ENCODE results near the gene PSMB7. TPM values are rescaled to one million over a fixed set of nuclear protein-coding genes. Genes with fewer than 3 reads are reported as not detected.

Gene PSMB7
- total RNA-seq, 4 donors from 2014 or later = 84.3 to 178 (median 135) TPM

DNA sequence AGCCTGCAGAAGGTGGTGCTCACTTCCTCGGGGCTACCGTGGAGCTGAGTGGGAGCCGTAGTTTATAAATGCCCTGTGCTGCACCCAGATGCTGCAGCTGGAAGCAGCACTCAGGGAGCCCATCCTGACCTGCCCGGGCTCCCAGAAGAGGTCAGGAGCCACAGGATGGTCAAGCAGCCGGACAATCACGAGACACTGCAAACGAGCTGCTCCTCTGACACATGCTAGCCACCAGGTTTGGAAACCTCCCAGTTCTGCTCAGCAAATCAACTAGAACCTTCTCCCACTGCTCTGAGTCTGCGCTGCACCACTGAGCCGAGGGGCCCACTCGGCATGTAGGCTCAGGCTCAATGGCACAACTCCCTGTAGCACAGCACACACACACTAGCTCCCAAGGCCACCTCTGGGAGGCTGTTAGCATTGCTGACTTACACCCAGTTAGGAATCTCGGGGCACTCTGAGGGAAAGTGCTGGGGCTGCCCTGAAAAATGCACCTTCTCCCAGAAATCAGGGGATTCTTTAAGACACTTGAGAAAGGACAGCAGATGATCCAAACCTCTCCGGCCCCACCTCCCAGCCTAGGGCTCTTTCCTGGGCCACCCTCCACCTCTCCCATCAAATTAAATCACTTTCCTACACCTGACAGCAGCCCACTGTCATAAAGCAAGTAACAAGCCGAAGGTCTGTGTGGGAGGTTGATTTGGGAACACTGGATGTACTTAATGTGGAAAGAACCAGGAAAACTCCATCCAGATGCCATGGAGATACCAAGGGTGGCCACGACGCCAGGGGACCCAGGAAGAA is 59.1 kb downstream of the PSMB7 start:
- Histone ChIP-seq H3K4me1 (peaks cover 23% of the 10 kb centered on the region in 2 donors), H3K27ac (no peak overlapping the region), H3K36me3 (peaks cover 20 to 21% of the 10 kb centered on the region in 2 donors), H3K9me3 (no peaks in the 10 kb centered on the region), H3K4me3 (replicated peaks in 1 of 3) (no peak overlapping the region), H3K27me3 (no peaks in the 10 kb centered on the region)
- 87 to 94% methylated on average over 9 to 15 of the region's 15 CpGs for WGBS, 2 donors
- intact Hi-C loops (cut with DNase I) = no loop called here
- no peak for DNase-seq
- TF ChIP-seq, protein P1, sequence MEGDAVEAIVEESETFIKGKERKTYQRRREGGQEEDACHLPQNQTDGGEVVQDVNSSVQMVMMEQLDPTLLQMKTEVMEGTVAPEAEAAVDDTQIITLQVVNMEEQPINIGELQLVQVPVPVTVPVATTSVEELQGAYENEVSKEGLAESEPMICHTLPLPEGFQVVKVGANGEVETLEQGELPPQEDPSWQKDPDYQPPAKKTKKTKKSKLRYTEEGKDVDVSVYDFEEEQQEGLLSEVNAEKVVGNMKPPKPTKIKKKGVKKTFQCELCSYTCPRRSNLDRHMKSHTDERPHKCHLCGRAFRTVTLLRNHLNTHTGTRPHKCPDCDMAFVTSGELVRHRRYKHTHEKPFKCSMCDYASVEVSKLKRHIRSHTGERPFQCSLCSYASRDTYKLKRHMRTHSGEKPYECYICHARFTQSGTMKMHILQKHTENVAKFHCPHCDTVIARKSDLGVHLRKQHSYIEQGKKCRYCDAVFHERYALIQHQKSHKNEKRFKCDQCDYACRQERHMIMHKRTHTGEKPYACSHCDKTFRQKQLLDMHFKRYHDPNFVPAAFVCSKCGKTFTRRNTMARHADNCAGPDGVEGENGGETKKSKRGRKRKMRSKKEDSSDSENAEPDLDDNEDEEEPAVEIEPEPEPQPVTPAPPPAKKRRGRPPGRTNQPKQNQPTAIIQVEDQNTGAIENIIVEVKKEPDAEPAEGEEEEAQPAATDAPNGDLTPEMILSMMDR (IDR thresholded peaks at IDR 0.05) = no peak
- TF ChIP-seq POLR2A (IDR thresholded peaks at IDR 0.05) = no peak

DNA sequence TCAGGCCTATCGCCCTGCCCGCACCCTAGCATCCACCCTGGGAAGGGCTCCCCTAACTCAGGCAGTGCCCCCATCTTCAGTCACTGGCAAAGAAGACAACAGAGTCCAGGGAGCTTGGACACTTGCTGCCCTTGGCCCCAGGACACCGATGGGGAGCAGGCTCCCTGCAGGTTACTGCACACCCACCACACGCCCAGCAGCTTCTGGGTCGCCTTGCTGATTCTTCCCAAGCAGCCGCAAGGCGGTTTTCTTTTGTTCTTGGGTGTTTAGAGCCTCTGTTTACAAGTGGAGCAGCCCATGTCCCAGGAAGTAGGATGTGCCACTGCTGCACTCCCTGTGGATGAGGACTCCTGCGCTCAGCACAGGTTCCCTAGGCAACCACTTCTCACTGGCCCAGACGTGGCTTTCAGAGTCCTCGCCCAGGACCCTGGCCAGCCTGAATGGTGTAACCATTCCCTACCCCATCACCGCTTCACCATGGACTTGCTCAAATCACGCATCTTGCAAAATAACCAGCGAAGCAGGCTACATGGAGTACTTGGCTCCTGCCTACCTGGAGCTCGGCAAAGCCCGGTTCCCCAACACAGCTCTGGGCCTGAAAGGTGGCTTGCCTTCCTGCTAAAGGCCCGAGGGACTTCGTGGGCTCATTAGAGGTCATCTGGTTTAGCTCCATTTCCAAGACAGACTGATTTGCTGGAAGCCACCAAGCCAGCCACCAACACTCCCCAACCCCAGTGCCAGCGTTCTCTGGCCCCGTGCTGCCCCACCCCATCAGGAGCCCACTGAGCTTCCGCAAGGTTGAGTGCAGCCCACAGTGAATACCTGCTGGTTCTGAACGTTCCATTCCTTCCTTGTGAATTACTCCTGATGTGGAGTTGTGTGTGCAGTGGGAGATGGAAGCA is 60.0 kb downstream of the PSMB7 start:
- TF ChIP-seq, protein P1 (IDR thresholded peaks at IDR 0.05) = no peak
- TF ChIP-seq POLR2A (IDR thresholded peaks at IDR 0.05) = no peak
- WGBS, 2 donors = 94 to 99% methylated on average over 16 to 18 of the region's 21 CpGs
- no peak overlapping the region for H3K4me3 ChIP-seq (replicated peaks in 1 of 3)
- no peaks in the 10 kb centered on the region for H3K9me3 ChIP-seq
- no peak for DNase-seq
- peaks cover 25 to 28% of the 10 kb centered on the region in 2 donors for H3K36me3 ChIP-seq
- no peak overlapping the region for H3K27ac ChIP-seq
- H3K27me3 ChIP-seq = no peaks in the 10 kb centered on the region
- intact Hi-C loops (cut with DNase I) = no loop called here
- peaks cover 23% of the 10 kb centered on the region in 2 donors for H3K4me1 ChIP-seq

- peaks cover 23% of the 10 kb centered on the region in 2 donors for H3K4me1 ChIP-seq
- intact Hi-C loops (cut with DNase I) = no loop called here
- DNase-seq = no peak
- no peaks in the 10 kb centered on the region for H3K27me3 ChIP-seq
- TF ChIP-seq POLR2A (IDR thresholded peaks at IDR 0.05) = no peak
- TF ChIP-seq, protein P1 (IDR thresholded peaks at IDR 0.05) = no peak
- peak overlapping the region in 1 of 3 donors; percentile 55 for H3K27ac ChIP-seq
- no peak overlapping the region for H3K4me3 ChIP-seq (replicated peaks in 1 of 3)
- H3K36me3 ChIP-seq = peaks cover 25 to 28% of the 10 kb centered on the region in 2 donors
- no peaks in the 10 kb centered on the region for H3K9me3 ChIP-seq
- WGBS, 2 donors = 83 to 93% methylated on average over 8 to 13 of the region's 17 CpGs
Measured at GRCh38 chr9:124354346-124355038, 60.8 kb downstream of the PSMB7 start.

DNA sequence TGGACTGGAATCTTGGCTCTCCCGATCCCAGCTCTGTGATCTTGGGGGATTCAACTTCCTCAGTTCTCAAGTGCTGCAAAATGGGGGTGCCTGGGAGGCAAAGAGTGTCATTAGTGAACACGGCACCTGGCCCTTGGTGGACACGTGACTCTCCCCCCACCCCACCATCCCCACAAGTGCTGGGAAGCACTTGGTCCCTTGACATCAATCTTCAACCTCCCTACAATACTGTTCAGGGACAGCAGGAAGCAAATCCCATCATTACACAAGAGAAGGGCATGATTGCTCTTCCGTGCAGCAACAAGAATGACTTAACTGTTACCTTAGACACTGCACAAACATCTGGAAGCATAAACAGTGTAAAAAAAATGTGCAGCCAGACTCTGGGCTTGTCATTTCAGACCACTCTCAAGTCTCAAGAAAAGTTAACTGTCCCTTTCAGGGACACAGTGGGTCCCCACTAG is 61.4 kb downstream of the PSMB7 start:
- H3K36me3 ChIP-seq = peaks cover 28 to 29% of the 10 kb centered on the region in 2 donors
- H3K9me3 ChIP-seq = no peaks in the 10 kb centered on the region
- H3K4me1 ChIP-seq = peaks cover 23% of the 10 kb centered on the region in 2 donors
- H3K4me3 ChIP-seq (replicated peaks in 1 of 3) = no peak overlapping the region
- H3K27ac ChIP-seq = peak overlapping the region in 1 of 3 donors; percentile 55
- no peaks in the 10 kb centered on the region for H3K27me3 ChIP-seq
- DNase-seq = no peak
- intact Hi-C loops (cut with DNase I) = no loop called here
- TF ChIP-seq POLR2A (IDR thresholded peaks at IDR 0.05) = no peak
- TF ChIP-seq, protein P1 (IDR thresholded peaks at IDR 0.05) = no peak
- WGBS, 2 donors = 52 to 68% methylated on average over 4 of the region's 4 CpGs
